Fibroblast of skin of back (primary cell): Measurements from ENCODE around the gene OBSCN.

Experiments used
- DNase-seq: peaks from one replicate; pipeline ENCODE4 v3.0.0-alpha.2; 2013

The OBSCN gene

DNA sequence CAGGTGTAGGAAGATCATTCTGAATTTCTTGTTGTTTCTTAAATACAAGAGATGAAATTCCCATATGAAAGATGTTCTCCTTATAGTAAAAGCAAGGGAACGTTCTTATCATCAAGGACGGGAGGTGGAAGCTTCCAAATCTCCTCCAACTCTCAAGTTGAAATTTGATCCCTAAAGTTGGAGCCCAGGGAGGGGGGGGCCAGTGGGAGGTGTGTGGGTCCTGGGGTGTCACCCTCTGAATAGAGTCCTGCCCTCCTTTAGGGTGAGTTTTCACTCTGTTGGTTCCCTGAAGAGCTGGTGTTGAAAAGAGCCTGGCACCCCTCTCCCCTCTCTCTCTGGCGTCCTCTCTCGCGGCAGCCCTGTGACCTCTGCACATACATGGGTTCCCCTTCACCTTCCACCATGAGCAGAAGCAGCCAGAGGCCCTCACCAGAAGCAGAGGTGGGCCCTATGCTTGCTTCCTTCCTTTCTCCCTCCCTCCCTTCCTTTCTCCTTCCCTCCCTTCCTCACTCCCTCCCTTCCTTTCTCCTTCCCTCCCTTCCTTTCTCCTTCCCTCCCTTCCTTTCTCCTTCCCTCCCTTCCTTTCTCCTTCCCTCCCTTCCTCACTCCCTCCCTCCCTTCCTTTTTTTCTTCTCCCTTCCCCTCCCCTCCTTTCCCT lies 218.8 kb downstream of the OBSCN start:
- DNase-seq: no peak

DNA sequence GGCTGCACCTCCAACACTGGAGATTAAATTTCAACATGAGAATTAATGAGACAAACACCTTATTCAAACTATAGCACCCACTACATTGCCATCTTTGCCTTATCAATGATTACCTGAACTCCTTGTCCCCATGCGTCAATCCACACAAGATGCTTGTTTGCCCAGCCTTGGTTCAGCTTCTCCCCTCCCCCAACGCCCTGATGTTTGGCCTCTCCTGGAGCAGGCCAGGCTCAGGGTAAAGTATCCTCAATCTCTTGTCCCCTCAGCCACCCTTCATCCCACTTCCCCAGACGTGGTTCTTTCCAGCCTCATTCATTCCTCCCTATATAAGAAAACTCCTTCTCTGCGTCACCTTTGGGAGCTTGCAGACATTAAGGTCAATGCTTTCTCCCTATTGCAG lies 220.6 kb downstream of the OBSCN start:
- DNase-seq: no peak
